ENCODE data around the gene KDM4C.

The KDM4C gene

GRCh38 chr9:7115606-7116005 lies 357.8 kb downstream of the KDM4C start:
- DNase-seq = no peak

- peak; percentile 50 for DNase-seq
Observed at GRCh38 chr9:7117676-7118561, 360.1 kb downstream of the KDM4C start.

- no peak for DNase-seq
Observed at GRCh38 chr9:7118633-7119032, 360.9 kb downstream of the KDM4C start.

GRCh38 chr9:7119612-7120011 lies 361.8 kb downstream of the KDM4C start:
- DNase-seq = no peak

- peak; percentile 5 for DNase-seq
Observed at GRCh38 chr9:7121055-7121454, 363.3 kb downstream of the KDM4C start.

GRCh38 chr9:7121664-7122063 lies 363.9 kb downstream of the KDM4C start:
- DNase-seq = no peak

- no peak for DNase-seq
Observed at GRCh38 chr9:7123743-7124142, 366.0 kb downstream of the KDM4C start.

- peak; percentile 16 for DNase-seq
Observed at GRCh38 chr9:7125231-7125630, 367.5 kb downstream of the KDM4C start.

GRCh38 chr9:7129391-7129790 lies 371.6 kb downstream of the KDM4C start:
- DNase-seq = no peak

GRCh38 chr9:7130266-7130820 lies 372.6 kb downstream of the KDM4C start:
- DNase-seq = no peak

- no peak for DNase-seq
Observed at GRCh38 chr9:7132605-7133004, 374.8 kb downstream of the KDM4C start.

- DNase-seq = no peak
Observed at GRCh38 chr9:7135735-7136134, 378.0 kb downstream of the KDM4C start.

- no peak for DNase-seq
Observed at GRCh38 chr9:7137040-7137439, 379.3 kb downstream of the KDM4C start.

- no peak for DNase-seq
Observed at GRCh38 chr9:7137571-7137970, 379.8 kb downstream of the KDM4C start.

- DNase-seq = no peak
Observed at GRCh38 chr9:7139886-7140285, 382.1 kb downstream of the KDM4C start.

- DNase-seq = no peak
Observed at GRCh38 chr9:7140401-7140800, 382.6 kb downstream of the KDM4C start.

GRCh38 chr9:7143645-7144200 lies 385.9 kb downstream of the KDM4C start:
- no peak for DNase-seq

- DNase-seq = no peak
Observed at GRCh38 chr9:7144265-7145046, 386.7 kb downstream of the KDM4C start.

GRCh38 chr9:7145361-7146069 lies 387.7 kb downstream of the KDM4C start:
- no peak for DNase-seq

GRCh38 chr9:7146582-7146981 lies 388.8 kb downstream of the KDM4C start:
- no peak for DNase-seq

- DNase-seq = no peak
Observed at GRCh38 chr9:7147121-7148090, 389.6 kb downstream of the KDM4C start.
